HG03135 (cell line): Measurements from ENCODE around the gene KCNE2.
"Not testable (repeated sequence)": the region's sequence is repeated elsewhere in the genome, so short reads cannot be mapped to it uniquely, and the experiment has no call there.

Experiments used
- ATAC-seq: cut with Tn5 transposase; IDR thresholded peaks from one replicate; pipeline ENCODE4 v1.9.1; 2021; ENCODE audit warnings: mild to moderate bottlenecking, moderate library complexity; ENCODE audit not compliant: unreplicated experiment

Gene KCNE2

DNA sequence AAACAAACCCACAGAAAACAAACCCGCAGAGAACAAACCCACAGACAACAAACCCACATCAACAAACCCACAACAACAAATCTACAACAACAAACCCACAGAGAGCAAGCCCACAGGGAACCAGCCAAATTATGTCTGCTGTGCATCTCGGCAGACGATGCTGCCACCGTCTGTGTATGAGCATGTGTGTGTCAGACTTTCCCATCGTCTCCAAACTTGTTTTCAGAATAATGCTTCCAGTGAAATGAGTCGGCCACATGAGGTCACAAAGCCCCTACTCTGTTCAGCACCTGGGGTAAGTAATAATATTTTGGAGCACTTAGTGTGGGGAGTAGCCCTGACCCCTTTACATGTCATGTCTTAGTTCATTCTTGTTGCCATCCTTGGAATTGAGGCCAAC lies 42.3 kb downstream of the KCNE2 start:
- ATAC-seq: not testable (repeated sequence)

DNA sequence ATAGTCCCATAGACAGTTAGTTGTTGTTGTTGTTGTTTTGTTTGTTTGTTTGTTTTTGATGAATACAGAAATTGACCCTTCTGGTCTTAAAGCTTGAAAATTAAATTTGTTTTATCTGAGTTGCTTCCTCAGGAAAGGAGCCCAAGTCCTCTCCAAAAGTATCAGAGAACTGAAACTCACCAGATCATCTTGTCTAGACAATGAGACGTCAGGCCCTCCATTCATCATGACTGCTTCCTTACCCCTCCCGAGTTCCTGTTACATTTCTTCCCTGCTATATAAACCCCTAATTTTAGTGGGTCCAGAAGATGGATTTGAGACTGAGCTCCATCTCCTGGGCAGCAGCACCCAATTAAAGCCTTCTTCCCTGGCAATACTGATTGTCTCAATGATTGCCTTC lies 42.9 kb downstream of the KCNE2 start:
- ATAC-seq: not testable (repeated sequence)

DNA sequence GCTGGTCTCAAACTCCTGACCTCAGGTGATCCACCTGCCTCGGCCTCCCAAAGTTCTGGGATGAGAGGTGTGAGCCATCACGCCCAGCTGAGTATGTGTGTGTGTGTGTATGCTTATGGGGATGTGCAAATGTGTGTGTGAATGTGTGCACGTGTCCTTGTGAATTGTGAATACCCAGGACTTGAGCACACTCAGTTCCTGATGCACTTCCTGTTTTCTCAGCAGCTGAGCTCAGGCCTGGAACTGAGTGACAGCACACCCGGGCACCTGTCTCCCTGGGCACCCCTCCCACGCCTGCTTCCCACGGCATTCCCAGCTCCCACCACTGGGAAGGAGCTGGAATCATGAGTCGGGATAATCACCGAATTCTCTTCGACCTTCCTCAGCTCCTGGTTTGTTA lies 43.5 kb downstream of the KCNE2 start:
- not testable (repeated sequence) for ATAC-seq

DNA sequence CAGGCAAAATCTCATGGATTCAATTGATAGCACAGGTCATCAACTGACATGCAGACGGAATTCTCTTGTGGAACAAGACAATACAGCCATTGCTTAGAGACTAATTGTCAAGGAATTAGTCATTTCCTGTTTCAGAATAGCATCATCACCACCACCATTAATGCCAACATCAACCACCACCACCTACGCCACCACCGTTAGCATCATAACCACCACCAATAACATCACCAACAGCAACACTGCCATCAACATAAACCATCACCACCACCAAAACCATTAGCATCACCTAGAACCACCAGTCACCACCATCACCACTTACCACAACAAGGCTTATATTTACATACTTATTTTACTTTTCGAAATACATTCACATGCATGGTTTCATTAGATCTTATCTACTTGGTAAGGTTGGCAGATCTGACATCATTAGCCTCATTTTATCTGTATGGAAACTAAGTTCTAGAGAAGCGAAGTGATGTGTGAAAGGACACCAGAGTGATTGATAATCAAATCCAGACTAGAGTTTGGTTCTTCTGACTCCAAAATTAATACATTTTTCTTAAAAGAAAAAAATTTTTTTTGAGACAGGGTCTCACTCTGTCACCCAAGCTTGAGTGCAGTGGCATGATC lies 53.8 kb downstream of the KCNE2 start:
- not testable (repeated sequence) for ATAC-seq
